ENCODE results near the gene TMEM132D.
"Not testable (repeated sequence)": the region's sequence is repeated elsewhere in the genome, so short reads cannot be mapped to it uniquely, and the experiment has no call there.

Gene TMEM132D

GRCh38 chr12:129551441-129551840 lies 352.4 kb downstream of the TMEM132D start:
- TF ChIP-seq CTCF (conservative IDR thresholded peaks at IDR 0.05; ENCODE audit: low read depth): no peak
- ChIA-PET POLR2A (ENCODE audit: low non-redundant PET) (no interaction called here), CTCF (no interaction called here)
- no peak overlapping the region for H3K27ac ChIP-seq
- no peak for DNase-seq (ENCODE audit: low spot score)

GRCh38 chr12:129550353-129550752 lies 353.5 kb downstream of the TMEM132D start:
- H3K27ac ChIP-seq: no peak overlapping the region
- POLR2A ChIA-PET (ENCODE audit: low non-redundant PET): no interaction called here
- CTCF ChIA-PET: no interaction called here
- no peak for DNase-seq (ENCODE audit: low spot score)
- no peak for TF ChIP-seq CTCF (conservative IDR thresholded peaks at IDR 0.05; ENCODE audit: low read depth)

- ChIA-PET POLR2A (ENCODE audit: low non-redundant PET) (no interaction called here), CTCF (no interaction called here)
- no peak overlapping the region for H3K27ac ChIP-seq
- no peak for DNase-seq (ENCODE audit: low spot score)
- no peak for TF ChIP-seq CTCF (conservative IDR thresholded peaks at IDR 0.05; ENCODE audit: low read depth)
These were observed 354.2 kb downstream of the TMEM132D start for GRCh38 chr12:129549656-129550055.

- H3K27ac ChIP-seq; DNase-seq (ENCODE audit: low spot score); POLR2A ChIA-PET (ENCODE audit: low non-redundant PET): not testable (repeated sequence)
- CTCF ChIA-PET: interaction anchor here (0.6 kb wide), 1 partner anchor 416 kb away, joined by 4 read pairs; no protein-coding TSS in a partner anchor
These were observed 354.8 kb downstream of the TMEM132D start for GRCh38 chr12:129549020-129549419.

GRCh38 chr12:129544716-129545115 lies 359.1 kb downstream of the TMEM132D start:
- H3K27ac ChIP-seq: no peak overlapping the region
- ChIA-PET CTCF (no interaction called here), POLR2A (ENCODE audit: low non-redundant PET) (no interaction called here)
- no peak for DNase-seq (ENCODE audit: low spot score)
- no peak for TF ChIP-seq CTCF (conservative IDR thresholded peaks at IDR 0.05; ENCODE audit: low read depth)

- CTCF ChIA-PET: no interaction called here
- TF ChIP-seq CTCF (conservative IDR thresholded peaks at IDR 0.05; ENCODE audit: low read depth): no peak
- DNase-seq (ENCODE audit: low spot score): no peak
- H3K27ac ChIP-seq: no peak overlapping the region
- POLR2A ChIA-PET (ENCODE audit: low non-redundant PET): no interaction called here
These were observed 362.9 kb downstream of the TMEM132D start for GRCh38 chr12:129540954-129541353.

- TF ChIP-seq CTCF (conservative IDR thresholded peaks at IDR 0.05; ENCODE audit: low read depth): no peak
- no peak for DNase-seq (ENCODE audit: low spot score)
- POLR2A ChIA-PET (ENCODE audit: low non-redundant PET): no interaction called here
- no peak overlapping the region for H3K27ac ChIP-seq
- CTCF ChIA-PET: no interaction called here
These were observed 363.6 kb downstream of the TMEM132D start for GRCh38 chr12:129540249-129540648.

GRCh38 chr12:129538724-129539335 lies 365.0 kb downstream of the TMEM132D start:
- CTCF ChIA-PET; DNase-seq (ENCODE audit: low spot score); POLR2A ChIA-PET (ENCODE audit: low non-redundant PET); H3K27ac ChIP-seq: not testable (repeated sequence)

Data from RWPE1 (cell line).